Stimulated activated CD4-positive, alpha-beta T cell treated with anti-CD3 and anti-CD28 coated beads, Interleukin-15, amount 100 ng/mL, for 48 hours (primary cell): ENCODE measurements around the gene BPIFA3.

Experiments used
- DNase-seq, 2 donors: peaks; one replicate each; pipeline ENCODE4 v3.0.0-alpha.2; 2020; ENCODE audit warnings: low read depth in 2 of 2

BPIFA3 gene

GRCh38 chr20:33261465-33261864 is 44.3 kb downstream of the BPIFA3 start:
- DNase-seq = no peak

DNA sequence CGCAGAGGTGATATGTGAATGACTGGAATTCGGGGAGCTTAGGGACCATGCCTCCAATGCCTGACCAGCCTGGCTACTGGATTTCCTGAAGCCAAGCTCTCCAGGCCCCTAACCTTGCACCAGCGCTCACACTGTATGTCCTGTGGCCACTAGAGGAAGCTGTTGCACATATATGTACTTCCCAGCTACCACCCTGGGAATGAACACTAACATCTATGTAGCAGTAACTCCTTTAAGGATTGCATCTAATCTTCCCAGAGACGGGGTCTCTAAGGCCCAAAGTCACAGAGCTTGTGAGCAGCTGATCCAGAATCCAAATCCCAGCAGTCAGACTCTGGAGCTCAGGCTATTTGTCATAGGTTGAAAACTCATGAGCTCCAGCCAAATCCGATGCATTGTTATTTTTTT is 45.5 kb downstream of the BPIFA3 start:
- peak in 1 of 2 donors; percentile 15 for DNase-seq

GRCh38 chr20:33263784-33264183 is 46.6 kb downstream of the BPIFA3 start:
- no peak for DNase-seq

GRCh38 chr20:33267701-33268100 is 50.5 kb downstream of the BPIFA3 start:
- DNase-seq = no peak

DNA sequence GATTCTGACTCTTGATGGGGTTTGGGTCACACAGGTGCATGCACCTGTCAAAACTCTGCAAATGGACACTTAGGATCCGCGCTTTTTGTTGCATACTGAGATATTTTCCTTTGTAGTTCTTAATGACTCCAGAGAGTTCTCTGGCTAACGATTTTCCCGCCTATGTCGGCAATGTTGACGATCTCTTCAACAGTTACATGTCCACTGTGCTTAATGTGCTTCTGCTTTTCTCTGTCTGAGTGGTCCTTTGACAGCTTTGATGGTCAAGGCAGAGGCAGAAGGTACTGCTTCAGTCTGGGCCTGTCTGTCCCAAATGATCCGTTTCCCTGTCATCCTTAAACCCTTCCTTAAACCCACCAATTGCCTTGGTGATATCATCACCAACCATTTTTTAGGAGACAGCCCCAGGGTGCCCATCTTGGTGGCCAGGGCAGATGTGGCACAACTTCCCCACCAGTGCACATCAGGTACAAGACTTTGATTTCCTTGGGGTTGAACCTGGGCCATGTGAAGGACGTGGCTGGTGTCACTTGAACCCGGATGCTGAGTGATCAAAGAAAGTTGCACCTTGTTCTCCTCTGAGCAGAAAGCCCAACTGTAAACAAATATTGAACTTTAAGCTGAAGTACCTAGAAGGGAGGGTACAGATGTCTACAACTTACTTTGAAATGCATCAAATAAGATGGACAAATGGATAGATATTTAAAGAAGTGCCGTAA is 55.2 kb downstream of the BPIFA3 start:
- DNase-seq = no peak

GRCh38 chr20:33273117-33273851 is 56.1 kb downstream of the BPIFA3 start:
- DNase-seq = peak in 1 of 2 donors; percentile 14

- no peak for DNase-seq
These were observed 58.1 kb downstream of the BPIFA3 start for GRCh38 chr20:33275215-33275614.

GRCh38 chr20:33275871-33276270 is 58.7 kb downstream of the BPIFA3 start:
- DNase-seq = no peak

- no peak for DNase-seq
These were observed 59.4 kb downstream of the BPIFA3 start for GRCh38 chr20:33276303-33277113.
